B cell (primary cell): ENCODE measurements around the gene SLC39A11. TPM values are rescaled to one million over a fixed set of nuclear protein-coding genes. Genes with fewer than 3 reads are reported as not detected.

Experiments
- ATAC-seq: fragments of 200-7000 bp; cut with Tn5 transposase; one replicate; pipeline ENCODE4 v1.10.0; 2021; ENCODE audit warnings: low read depth, mild to moderate bottlenecking, moderate number of reproducible peaks, moderate library complexity
- CTCF ChIA-PET: fragments of 350-600 bp; sonication (Branson Sonifier 250); formaldehyde crosslinking; loops from one replicate; lab custom pipeline; 2021; ENCODE audit warnings: antibody characterized with exemption, inconsistent platforms; lab: Charles Lee
- POLR2A ChIA-PET: fragments of 350-600 bp; sonication (Branson Sonifier 250); formaldehyde crosslinking; loops from one replicate; lab custom pipeline; 2021; ENCODE audit warnings: antibody characterized with exemption; lab: Charles Lee
- DNase-seq: peaks from one replicate; pipeline ENCODE4 v3.0.0; 2013
- H2AFZ ChIP-seq: 2 replicates; pipeline ENCODE4 v1.6.1; 2012; ENCODE audit warnings: mild to moderate bottlenecking, low read depth, low read length; ENCODE audit not compliant: insufficient read depth, poor library complexity, severe bottlenecking
- H3K27ac ChIP-seq, 2 donors: 1 replicate in 1 of 2; 2 replicates in 1 of 2; pipeline ENCODE4 v1.5.1; 2012 to 2013; ENCODE audit warnings: low read length in 2 of 2, mild to moderate bottlenecking in 2 of 2, moderate library complexity in 1 of 2
- H3K27me3 ChIP-seq, 4 experiments: fragments of 200-600 bp in 1 of 4; sonication (generic) in 1 of 4; replicated peaks in 1 of 4; 1 replicate in 2 of 4; 2 replicates in 2 of 4; pipeline versions ENCODE4 v1.6.1 to v1.7.0; 2013 to 2016; ENCODE audit warnings: low read length in 3 of 4, mild to moderate bottlenecking in 2 of 4, mixed read lengths in 1 of 4, moderate library complexity in 1 of 4; ENCODE audit not compliant: insufficient read depth in 4 of 4, control insufficient read depth in 3 of 4; ENCODE audit errors: control extremely low read depth in 1 of 4
- H3K36me3 ChIP-seq, 2 experiments: replicated peaks in 1 of 2; 1 replicate in 1 of 2; 2 replicates in 1 of 2; pipeline versions ENCODE4 v1.6.1 to v1.7.1; 2013; ENCODE audit warnings: low read length in 1 of 2; ENCODE audit not compliant: insufficient read depth in 2 of 2, control insufficient read depth in 1 of 2; ENCODE audit errors: control extremely low read depth in 1 of 2, extremely low read depth in 1 of 2
- H3K4me1 ChIP-seq, 2 donors: fragments of 200-600 bp in 1 of 2; sonication (generic) in 1 of 2; 1 replicate in 1 of 2; 2 replicates in 1 of 2; pipeline versions ENCODE4 v1.5.1 to v1.6.1; 2013 to 2017; ENCODE audit warnings: low read length in 2 of 2; ENCODE audit not compliant: control insufficient read depth in 2 of 2, insufficient read depth in 2 of 2
- H3K4me2 ChIP-seq: replicated peaks from 2 replicates; pipeline ENCODE3; 2012; ENCODE audit warnings: mild to moderate bottlenecking, low read depth, low read length; ENCODE audit not compliant: poor library complexity, severe bottlenecking
- H3K4me3 ChIP-seq, 5 experiments: fragments of 200-600 bp in 1 of 5; sonication (generic) in 1 of 5; 1 replicate in 3 of 5; 2 replicates in 2 of 5; pipeline versions ENCODE4 v1.5.1 to v1.7.0; 2011 to 2016; ENCODE audit warnings: low read length in 4 of 5, mild to moderate bottlenecking in 4 of 5, low read depth in 2 of 5, control low read depth in 1 of 5, moderate library complexity in 1 of 5; ENCODE audit not compliant: insufficient read depth in 1 of 5; ENCODE audit errors: control extremely low read depth in 1 of 5, extremely low read depth in 1 of 5
- H3K79me2 ChIP-seq: fragments of 200-600 bp; sonication (generic); one replicate; pipeline ENCODE4 v1.6.0; 2016; ENCODE audit warnings: low read length; ENCODE audit not compliant: control insufficient read depth, insufficient read depth
- H3K9ac ChIP-seq: fragments of 200-600 bp; sonication (generic); 2 replicates; pipeline ENCODE4 v1.6.1; 2017; ENCODE audit warnings: mild to moderate bottlenecking, low read length, moderate library complexity
- H3K9me3 ChIP-seq, 3 donors: one replicate each; pipeline versions ENCODE4 v1.6.1 to v1.7.1; 2013; ENCODE audit warnings: low read length in 2 of 3; ENCODE audit not compliant: control insufficient read depth in 2 of 3, insufficient read depth in 1 of 3; ENCODE audit errors: control extremely low read depth in 1 of 3
- H4K20me1 ChIP-seq: 2 replicates; pipeline ENCODE4 v1.6.0; 2012; ENCODE audit warnings: mild to moderate bottlenecking, low read length; ENCODE audit not compliant: insufficient read depth, control insufficient read depth, poor library complexity, severe bottlenecking
- H3K27ac Mint-ChIP-seq: one replicate; pipeline ENCODE4 v1.8.0; 2021; ENCODE audit warnings: mixed read lengths
- H3K27me3 Mint-ChIP-seq: one replicate; pipeline ENCODE4 v1.8.0; 2021; ENCODE audit warnings: mixed read lengths
- H3K4me1 Mint-ChIP-seq: one replicate; pipeline ENCODE4 v1.8.0; 2021; ENCODE audit warnings: mixed read lengths
- H3K4me3 Mint-ChIP-seq: one replicate; pipeline ENCODE4 v1.8.0; 2021; ENCODE audit warnings: mixed read lengths
- H3K9me3 Mint-ChIP-seq: one replicate; pipeline ENCODE4 v1.8.0; 2022; ENCODE audit warnings: mixed read lengths; ENCODE audit not compliant: insufficient read depth
- CTCF ChIP-seq: fragments of 200-600 bp; IDR thresholded peaks from one replicate; pipeline ENCODE4 v1.8.0; 2022; ENCODE audit warnings: antibody characterized with exemption, mild to moderate bottlenecking
- EZH2 ChIP-seq: IDR thresholded peaks from 2 replicates; pipeline ENCODE4 v1.6.1; 2012; ENCODE audit warnings: borderline replicate concordance, low read depth, mild to moderate bottlenecking, moderate library complexity, low read length; ENCODE audit not compliant: insufficient read depth, poor library complexity, severe bottlenecking
- WGBS: methylation state at CpG from one replicate; pipeline ENCODE4 v1.1.5; 2013; ENCODE audit warnings: missing lambda C conversion rate; ENCODE audit not compliant: insufficient coverage; 5-methylcytosine and 5-hydroxymethylcytosine counted together
- intact Hi-C: fragments of 100-400 bp; cut with micrococcal nuclease; formaldehyde crosslinking; loops from one replicate; pipeline ENCODE4 v1.10.0; 2022
- polyA plus RNA-seq: library from polyadenylated mRNA; depleted of rRNA; stranded (reverse); fragments of >200 nt; gene quantifications from 2 replicates; pipeline ENCODE4 v1.2.3, GENCODE V29; 2012
- total RNA-seq, 2 donors: library from RNA; stranded (reverse); fragments of 120-200 nt in 1 of 2; gene quantifications; 1 replicate in 1 of 2; 2 replicates in 1 of 2; pipeline versions ENCODE4 v1.2.3 to v1.2.4, GENCODE V29; 2013 to 2022

SLC39A11 gene
- total and polyA plus RNA-seq, 2 donors (not counting 1 experiment from before 2014, with no cell fraction given), result 6.9 to 39.6 TPM

- no CpG with 5 or more reads among the region's 4 CpGs for WGBS
- H3K27me3 ChIP-seq, result no peaks in the 10 kb centered on the region
- no peak overlapping the region for H3K4me2 ChIP-seq
- no peak overlapping the region for H3K9ac ChIP-seq
- Mint-ChIP-seq H3K4me1 (no peaks in the 10 kb centered on the region), H3K9me3 (no peaks in the 10 kb centered on the region), H3K4me3 (no peak overlapping the region), H3K27me3 (no peaks in the 10 kb centered on the region), H3K27ac (no peak overlapping the region)
- H3K79me2 ChIP-seq, result peaks cover 5% of the 10 kb centered on the region
- no peaks in the 10 kb centered on the region for H3K4me1 ChIP-seq
- H3K4me3 ChIP-seq, result no peak overlapping the region
- ATAC-seq (no peak), DNase-seq (no peak)
- H3K36me3 ChIP-seq, result no peaks in the 10 kb centered on the region
- no peaks in the 10 kb centered on the region for H4K20me1 ChIP-seq
- TF ChIP-seq EZH2 (no peak), CTCF (no peak)
- H3K27ac ChIP-seq, result no peak overlapping the region
- ChIA-PET POLR2A (no interaction called here), CTCF (no interaction called here)
- intact Hi-C loops, result no loop called here
- H2AFZ ChIP-seq, result no peak overlapping the region
- no peaks in the 10 kb centered on the region for H3K9me3 ChIP-seq
Observed at GRCh38 chr17:73052923-73053322, 39.6 kb downstream of the SLC39A11 start.

- 100% methylated on average over 4 of the region's 4 CpGs for WGBS
- no peak overlapping the region for H3K4me3 Mint-ChIP-seq
- POLR2A ChIA-PET, result no interaction called here
Observed at GRCh38 chr17:73050797-73051196, 41.7 kb downstream of the SLC39A11 start.

More at GRCh38 chr17:73050797-73051196, 41.7 kb downstream of the SLC39A11 start:
- Mint-ChIP-seq H3K27me3 (no peaks in the 10 kb centered on the region), H3K4me1 (no peaks in the 10 kb centered on the region), H3K9me3 (no peaks in the 10 kb centered on the region), H3K27ac (no peak overlapping the region)
- Histone ChIP-seq H3K36me3 (no peaks in the 10 kb centered on the region), H3K4me1 (no peaks in the 10 kb centered on the region), H3K9me3 (no peaks in the 10 kb centered on the region), H3K27me3 (no peaks in the 10 kb centered on the region), H4K20me1 (peaks cover 3% of the 10 kb centered on the region), H3K4me3 (no peak overlapping the region), H3K4me2 (no peak overlapping the region), H2AFZ (no peak overlapping the region), H3K79me2 (peaks cover 5% of the 10 kb centered on the region), H3K9ac (no peak overlapping the region), H3K27ac (no peak overlapping the region)
- ATAC-seq, result no peak
- no peak for DNase-seq
- intact Hi-C loops, result no loop called here
- no peak for TF ChIP-seq CTCF
- TF ChIP-seq EZH2, result no peak
- CTCF ChIA-PET, result no interaction called here
